Measurements from ENCODE around the gene PKD2L1.

DNA sequence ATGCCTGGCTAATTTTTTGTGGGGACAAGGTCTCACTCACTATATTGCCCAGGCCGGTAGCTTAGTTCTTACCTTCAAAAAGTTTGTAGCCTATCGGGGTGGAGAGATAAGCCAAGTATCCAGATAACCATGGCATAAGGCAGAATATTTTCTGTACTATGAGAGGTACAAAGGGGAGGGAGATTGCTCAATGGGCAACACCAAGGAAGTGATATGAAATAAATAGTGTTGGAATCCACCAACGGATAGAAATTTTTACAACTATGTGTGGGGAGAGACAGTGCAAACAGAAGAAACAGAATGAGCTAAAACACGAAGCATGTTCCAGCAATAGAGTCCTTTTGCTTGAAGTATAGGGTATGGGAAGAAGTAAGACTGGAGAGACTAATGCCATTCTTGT, 25.1 kb upstream of the PKD2L1 start:
- TF ChIP-seq MBD2 (IDR thresholded peaks at IDR 0.05; ENCODE audit: borderline replicate concordance, low read depth) (no peak), ZEB2 (IDR thresholded peaks at IDR 0.05) (no peak), NFYB (IDR thresholded peaks at IDR 0.05; ENCODE audit: extremely low read depth, insufficient read length) (no peak), BCL6 (CRISPR knock-in tag; IDR thresholded peaks at IDR 0.05) (no peak)
